GM19455 (cell line): ENCODE data around the gene MIS12.

Experiments used
- ATAC-seq: cut with Tn5 transposase; IDR thresholded peaks from one replicate; pipeline ENCODE4 v1.9.1; 2021; ENCODE audit not compliant: unreplicated experiment

MIS12 gene

GRCh38 chr17:5486206-5487124, at the start of gene MIS12:
Gene MIS12 (plus strand): TSS chr17:5486566. CDS start chr17:5488863, 2,297 bp downstream.
- ATAC-seq = peak; percentile 77

GRCh38 chr17:5437721-5438317, 48.5 kb upstream of the MIS12 start:
- no peak for ATAC-seq

GRCh38 chr17:5438716-5439445, 47.5 kb upstream of the MIS12 start, which contains the start of gene C1QBP:
Gene C1QBP (minus strand): TSS chr17:5439155. CDS start chr17:5439073, 82 bp downstream.
- peak; percentile 86 for ATAC-seq

- no peak for ATAC-seq
Measured at GRCh38 chr17:5439446-5439764, 47.0 kb upstream of the MIS12 start.

GRCh38 chr17:5443728-5444127, 42.6 kb upstream of the MIS12 start:
- ATAC-seq = no peak

GRCh38 chr17:5444209-5444608, 42.2 kb upstream of the MIS12 start:
- ATAC-seq = no peak

GRCh38 chr17:5446786-5447185, 39.6 kb upstream of the MIS12 start:
- ATAC-seq = no peak

- ATAC-seq = no peak
Measured at GRCh38 chr17:5464717-5465507, 21.5 kb upstream of the MIS12 start.

- ATAC-seq = no peak
Measured at GRCh38 chr17:5466295-5466694, 20.1 kb upstream of the MIS12 start.

- no peak for ATAC-seq
Measured at GRCh38 chr17:5467416-5467815, 18.9 kb upstream of the MIS12 start.

- ATAC-seq = peak; percentile 18
Measured at GRCh38 chr17:5468075-5468473, 18.3 kb upstream of the MIS12 start.

- ATAC-seq = no peak
Measured at GRCh38 chr17:5472511-5472910, 13.9 kb upstream of the MIS12 start.

GRCh38 chr17:5473906-5474305, 12.5 kb upstream of the MIS12 start:
- no peak for ATAC-seq

- no peak for ATAC-seq
Measured at GRCh38 chr17:5478992-5479391, 7.4 kb upstream of the MIS12 start.

- ATAC-seq = no peak
Measured at GRCh38 chr17:5480962-5481361, 5.4 kb upstream of the MIS12 start.

- ATAC-seq = no peak
Measured at GRCh38 chr17:5481451-5481850, 4.9 kb upstream of the MIS12 start.

GRCh38 chr17:5485270-5486205, 828 bp upstream of the MIS12 start, which contains the start of gene DERL2:
Gene DERL2 (minus strand): TSS chr17:5486178. CDS start chr17:5486161, 17 bp downstream.
- peak; percentile 22 for ATAC-seq

- ATAC-seq = no peak
Measured at GRCh38 chr17:5488752-5489151, 2.4 kb downstream of the MIS12 start.

- ATAC-seq = no peak
Measured at GRCh38 chr17:5492970-5493369, 6.6 kb downstream of the MIS12 start.
